ENCODE measurements around the gene USP36. TPM values are rescaled to one million over a fixed set of nuclear protein-coding genes. Genes with fewer than 3 reads are reported as not detected.

USP36 gene
- total RNA-seq, 1 experiment from 2014 or later = 37.5 TPM

- Histone ChIP-seq H3K4me1 (ENCODE audit: insufficient read depth, low read length) (no peaks in the 10 kb centered on the region), H3K36me3 (ENCODE audit: low read depth, low read length) (peaks cover 92% of the 10 kb centered on the region), H2AFZ (ENCODE audit: low read length) (no peak overlapping the region), H3K4me2 (ENCODE audit: low read length) (no peak overlapping the region), H3K27me3 (ENCODE audit: low read length) (no peaks in the 10 kb centered on the region), H3F3A (ENCODE audit: low read length, unreplicated experiment) (no peaks in the 10 kb centered on the region), H4K20me1 (ENCODE audit: low read length) (peaks cover 23% of the 10 kb centered on the region; the same call in 1 of the 2 replicates), H3K27ac (ENCODE audit: low read length) (no peak overlapping the region), H3K9me3 (ENCODE audit: low read length) (no peaks in the 10 kb centered on the region), H3K79me2 (ENCODE audit: low read length) (0 out of 2 replicates have a peak, but pooled peaks cover 11% of the 10 kb centered on the region), H3K9me2 (replicated peaks; ENCODE audit: low read length) (no peaks in the 10 kb centered on the region), H3K9ac (ENCODE audit: low read length) (no peak overlapping the region), H3K4me3 (ENCODE audit: low read length) (no peak overlapping the region)
- no peak for DNase-seq
- POLR2A ChIA-PET (ENCODE audit: unreplicated experiment) = no interaction called here
- intact Hi-C loops (cut with micrococcal nuclease) = no loop called here
- CTCF ChIA-PET = no interaction called here
- no TSS peak for BruUV-seq (replicated peaks)
- ATAC-seq = no peak
- TF ChIP-seq EZH2 (IDR thresholded peaks at IDR 0.05; ENCODE audit: low read length, unreplicated experiment) (no peak), CTCF (conservative IDR thresholded peaks at IDR 0.05; ENCODE audit: low read depth, low read length) (no peak), EZH2phosphoT487 (IDR thresholded peaks at IDR 0.05; ENCODE audit: borderline replicate concordance, low read length) (no peak)
Measured at GRCh38 chr17:78819806-78820792, 20.5 kb downstream of the USP36 start.

- Histone ChIP-seq H3K9me3 (ENCODE audit: low read length) (no peaks in the 10 kb centered on the region), H2AFZ (ENCODE audit: low read length) (no peak overlapping the region), H4K20me1 (ENCODE audit: low read length) (peaks cover 23% of the 10 kb centered on the region; the same call in 1 of the 2 replicates), H3K4me1 (ENCODE audit: insufficient read depth, low read length) (no peaks in the 10 kb centered on the region), H3K79me2 (ENCODE audit: low read length) (0 out of 2 replicates have a peak, but pooled peaks cover 11% of the 10 kb centered on the region), H3K9me2 (replicated peaks; ENCODE audit: low read length) (no peaks in the 10 kb centered on the region), H3K36me3 (ENCODE audit: low read depth, low read length) (peaks cover 89% of the 10 kb centered on the region), H3K9ac (ENCODE audit: low read length) (no peak overlapping the region), H3K27ac (ENCODE audit: low read length) (no peak overlapping the region), H3K27me3 (ENCODE audit: low read length) (no peaks in the 10 kb centered on the region), H3K4me2 (ENCODE audit: low read length) (no peak overlapping the region), H3K4me3 (ENCODE audit: low read length) (no peak overlapping the region), H3F3A (ENCODE audit: low read length, unreplicated experiment) (no peaks in the 10 kb centered on the region)
- intact Hi-C loops (cut with micrococcal nuclease) = no loop called here
- ChIA-PET CTCF (no interaction called here), POLR2A (ENCODE audit: unreplicated experiment) (no interaction called here)
- DNase-seq (no peak), ATAC-seq (no peak)
- TF ChIP-seq EZH2 (IDR thresholded peaks at IDR 0.05; ENCODE audit: low read length, unreplicated experiment) (no peak), CTCF (conservative IDR thresholded peaks at IDR 0.05; ENCODE audit: low read depth, low read length) (no peak), EZH2phosphoT487 (IDR thresholded peaks at IDR 0.05; ENCODE audit: borderline replicate concordance, low read length) (no peak)
- no TSS peak for BruUV-seq (replicated peaks)
Measured at GRCh38 chr17:78819402-78819801, 21.2 kb downstream of the USP36 start.

GRCh38 chr17:78818932-78819331 is 21.7 kb downstream of the USP36 start:
- Histone ChIP-seq H4K20me1 (ENCODE audit: low read length) (peaks cover 19% of the 10 kb centered on the region; the same call in 1 of the 2 replicates), H3F3A (ENCODE audit: low read length, unreplicated experiment) (no peaks in the 10 kb centered on the region), H3K4me2 (ENCODE audit: low read length) (no peak overlapping the region), H3K79me2 (ENCODE audit: low read length) (0 out of 2 replicates have a peak, but pooled peaks cover 6% of the 10 kb centered on the region), H3K9ac (ENCODE audit: low read length) (no peak overlapping the region), H3K27me3 (ENCODE audit: low read length) (no peaks in the 10 kb centered on the region), H3K9me2 (replicated peaks; ENCODE audit: low read length) (no peaks in the 10 kb centered on the region), H3K4me3 (ENCODE audit: low read length) (no peak overlapping the region), H3K36me3 (ENCODE audit: low read depth, low read length) (peaks cover 89% of the 10 kb centered on the region), H3K4me1 (ENCODE audit: insufficient read depth, low read length) (no peaks in the 10 kb centered on the region), H2AFZ (ENCODE audit: low read length) (no peak overlapping the region), H3K27ac (ENCODE audit: low read length) (no peak overlapping the region), H3K9me3 (ENCODE audit: low read length) (no peaks in the 10 kb centered on the region)
- no TSS peak for BruUV-seq (replicated peaks)
- DNase-seq (no peak), ATAC-seq (no peak)
- TF ChIP-seq EZH2 (IDR thresholded peaks at IDR 0.05; ENCODE audit: low read length, unreplicated experiment) (no peak), CTCF (conservative IDR thresholded peaks at IDR 0.05; ENCODE audit: low read depth, low read length) (no peak), EZH2phosphoT487 (IDR thresholded peaks at IDR 0.05; ENCODE audit: borderline replicate concordance, low read length) (no peak)
- intact Hi-C loops (cut with micrococcal nuclease) = no loop called here
- POLR2A ChIA-PET (ENCODE audit: unreplicated experiment) = no interaction called here
- CTCF ChIA-PET = no interaction called here
